Fibroblast of the aortic adventitia (primary cell): ENCODE results near the gene FANCB. TPM values are rescaled to one million over a fixed set of nuclear protein-coding genes. Genes with fewer than 3 reads are reported as not detected.
A peak's percentile ranks its signal among the peaks of the same experiment; 100 is the strongest.

ENCODE experiments used
- DNase-seq: peaks from one replicate; pipeline ENCODE4 v3.0.0-alpha.2; 2010; ENCODE audit warnings: low read depth
- H3K4me3 ChIP-seq: 2 replicates; pipeline ENCODE4 v1.5.1; 2011; ENCODE audit warnings: low read depth, mild to moderate bottlenecking, control low read depth, low read length, moderate library complexity
- CTCF ChIP-seq: IDR thresholded peaks from 2 replicates; pipeline ENCODE4 v1.5.1; 2011; ENCODE audit warnings: mild to moderate bottlenecking, low read length, control low read depth, inconsistent platforms; ENCODE audit not compliant: insufficient read depth
- total RNA-seq: library from RNA; depleted of rRNA; stranded (reverse); fragments of >200 nt; gene quantifications from 2 replicates; pipeline ENCODE4 v1.2.3, GENCODE V29; 2012; ENCODE audit warnings: low replicate concordance

Gene FANCB
- total RNA-seq, 1 donor: 12.7 TPM

DNA sequence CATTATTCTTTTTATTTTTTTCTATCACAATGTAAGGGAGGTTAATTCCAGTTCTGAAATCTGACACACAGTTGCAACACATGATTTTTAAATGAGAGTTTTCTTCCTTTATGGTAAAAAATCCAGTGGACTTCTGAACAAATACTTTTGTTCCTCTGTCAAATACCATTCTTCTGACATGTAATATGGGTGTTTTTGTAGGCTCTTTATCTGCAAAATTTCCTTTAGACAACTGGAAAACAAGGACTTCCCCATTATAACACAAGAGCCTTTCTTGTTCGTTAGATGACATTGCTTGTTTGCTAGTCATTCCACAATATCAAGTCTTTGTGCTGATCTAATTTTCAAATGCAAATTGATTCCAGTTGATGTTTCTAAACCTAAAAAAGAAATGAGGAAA lies 7.7 kb downstream of the FANCB start:
- no peak overlapping the region for H3K4me3 ChIP-seq
- DNase-seq: peak; percentile 50
- TF ChIP-seq CTCF: no peak

DNA sequence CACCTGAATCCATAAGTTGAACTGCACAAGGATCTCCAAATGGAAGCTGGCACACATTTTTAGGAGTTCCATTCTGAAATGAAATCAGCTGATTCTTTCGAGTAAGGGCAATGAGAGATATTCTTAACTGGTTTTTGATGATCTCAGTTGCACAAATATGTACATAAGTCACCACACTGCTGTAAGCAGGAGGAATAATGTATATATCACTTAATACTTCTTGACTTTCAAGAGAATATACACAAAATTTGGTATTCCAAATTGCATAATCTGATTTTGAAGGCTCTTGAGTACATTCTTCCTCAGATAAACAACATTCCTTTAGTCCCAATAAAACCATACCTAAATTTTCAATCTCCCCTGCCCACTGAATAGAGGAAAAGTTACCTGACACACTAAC lies 8.2 kb downstream of the FANCB start:
- no peak overlapping the region for H3K4me3 ChIP-seq
- DNase-seq: peak; percentile 29
- TF ChIP-seq CTCF: no peak

DNA sequence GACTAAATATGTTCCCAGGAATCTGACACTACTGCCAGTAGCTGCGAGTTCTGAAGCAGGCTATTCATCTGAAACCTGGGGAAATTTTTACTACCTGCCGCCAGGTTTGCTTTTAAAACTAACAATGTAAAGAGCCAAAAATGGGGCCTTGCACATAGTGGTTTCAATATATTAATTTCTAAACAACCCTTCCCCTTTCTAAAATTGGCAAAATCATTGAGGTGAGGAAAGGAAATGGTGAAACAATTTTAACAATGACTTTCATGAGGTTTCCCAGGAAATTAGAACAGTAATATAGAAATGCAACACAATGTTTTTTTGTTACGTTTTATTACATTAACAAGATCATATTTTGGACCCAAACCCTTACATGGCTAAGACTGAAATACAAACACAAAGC lies 21.3 kb downstream of the FANCB start:
- no peak for TF ChIP-seq CTCF
- H3K4me3 ChIP-seq: no peak overlapping the region
- no peak for DNase-seq

GRCh38 chrX:14843666-14844065 lies 29.2 kb downstream of the FANCB start:
- H3K4me3 ChIP-seq: no peak overlapping the region
- no peak for TF ChIP-seq CTCF
- no peak for DNase-seq

GRCh38 chrX:14837155-14837554 lies 35.7 kb downstream of the FANCB start:
- TF ChIP-seq CTCF: no peak
- no peak overlapping the region for H3K4me3 ChIP-seq
- no peak for DNase-seq

DNA sequence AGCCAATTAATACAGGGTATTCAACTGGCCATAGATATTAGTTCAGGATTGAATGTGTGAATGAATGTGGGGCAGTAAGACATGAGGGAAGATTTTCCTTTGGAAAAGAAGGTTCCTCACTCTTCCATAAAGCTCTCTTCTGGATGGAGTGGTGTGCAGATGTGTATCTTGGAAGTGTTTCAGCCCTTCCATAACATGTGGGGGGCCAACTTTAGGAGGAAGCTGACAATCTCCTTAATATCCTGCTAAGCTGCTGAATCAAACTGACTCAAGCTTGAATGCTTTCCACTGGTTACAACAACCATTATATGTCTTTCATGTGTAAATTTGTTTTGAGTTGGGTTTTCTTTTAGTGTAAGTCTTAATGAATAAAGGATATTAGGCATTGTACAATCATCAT lies 40.3 kb downstream of the FANCB start:
- H3K4me3 ChIP-seq: no peak overlapping the region
- no peak for TF ChIP-seq CTCF
- DNase-seq: peak; percentile 34

DNA sequence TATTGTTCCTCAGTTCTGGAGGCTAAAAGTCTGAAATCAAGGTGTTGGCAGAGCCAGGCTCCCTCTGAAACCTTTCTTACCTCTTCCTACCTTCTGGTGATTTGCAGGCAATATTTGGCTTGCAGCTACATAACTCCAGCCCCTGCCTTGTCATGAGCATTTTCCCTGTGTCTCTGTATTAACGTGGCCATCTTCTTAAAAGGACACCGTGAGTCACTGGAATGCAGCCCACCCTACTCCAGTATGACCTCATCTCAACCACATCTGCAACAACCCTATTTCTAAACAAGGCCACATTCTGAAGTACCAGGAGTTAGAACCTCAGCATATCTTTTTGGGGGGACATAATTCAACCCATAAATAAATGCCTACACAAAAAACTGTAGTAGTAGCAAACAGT lies 40.7 kb downstream of the FANCB start:
- DNase-seq: peak; percentile 26
- no peak overlapping the region for H3K4me3 ChIP-seq
- no peak for TF ChIP-seq CTCF
